NCI-H446 treated with DMSO at 0.1 percent for 48 hours (cell line): ENCODE data around the gene CENPA.
"Not testable (repeated sequence)": the region's sequence is repeated elsewhere in the genome, so short reads cannot be mapped to it uniquely, and the experiment has no call there.

Experiments used
- DNase-seq: peaks from one replicate; lab custom pipeline; 2025; lab: John Stamatoyannopoulos, UW

Gene CENPA

GRCh38 chr2:26792720-26793119 lies 6.9 kb downstream of the CENPA start:
- DNase-seq = no peak

- DNase-seq = no peak
Observed at GRCh38 chr2:26793518-26793917, 7.7 kb downstream of the CENPA start.

- not testable (repeated sequence) for DNase-seq
Observed at GRCh38 chr2:26795135-26795534, 9.3 kb downstream of the CENPA start.

GRCh38 chr2:26801328-26801727 lies 15.5 kb downstream of the CENPA start:
- no peak for DNase-seq

- DNase-seq = no peak
Observed at GRCh38 chr2:26801796-26802195, 15.9 kb downstream of the CENPA start.

GRCh38 chr2:26805241-26805676 lies 19.4 kb downstream of the CENPA start:
- DNase-seq = no peak

- no peak for DNase-seq
Observed at GRCh38 chr2:26807788-26808460, 22.1 kb downstream of the CENPA start.

- no peak for DNase-seq
Observed at GRCh38 chr2:26809211-26809610, 23.4 kb downstream of the CENPA start.

GRCh38 chr2:26809876-26810577 lies 24.2 kb downstream of the CENPA start:
- DNase-seq = no peak

- no peak for DNase-seq
Observed at GRCh38 chr2:26811261-26811660, 25.4 kb downstream of the CENPA start.

- no peak for DNase-seq
Observed at GRCh38 chr2:26811791-26812694, 26.2 kb downstream of the CENPA start.

- no peak for DNase-seq
Observed at GRCh38 chr2:26812731-26813130, 26.9 kb downstream of the CENPA start.

- DNase-seq = not testable (repeated sequence)
Observed at GRCh38 chr2:26814072-26814765, 28.4 kb downstream of the CENPA start.

- no peak for DNase-seq
Observed at GRCh38 chr2:26816893-26817292, 31.0 kb downstream of the CENPA start.

GRCh38 chr2:26818255-26818654 lies 32.4 kb downstream of the CENPA start:
- DNase-seq = no peak

- DNase-seq = no peak
Observed at GRCh38 chr2:26818972-26819371, 33.1 kb downstream of the CENPA start.

- no peak for DNase-seq
Observed at GRCh38 chr2:26820932-26821331, 35.1 kb downstream of the CENPA start.

GRCh38 chr2:26822877-26823276 lies 37.0 kb downstream of the CENPA start:
- DNase-seq = no peak

- no peak for DNase-seq
Observed at GRCh38 chr2:26838121-26838906, 52.5 kb downstream of the CENPA start.

- DNase-seq = no peak
Observed at GRCh38 chr2:26840937-26841610, 55.2 kb downstream of the CENPA start.

- no peak for DNase-seq
Observed at GRCh38 chr2:26843041-26843440, 57.2 kb downstream of the CENPA start.
